Lower lobe of right lung (tissue), 2 donors: ENCODE results near the gene S100A1. TPM values are rescaled to one million over a fixed set of nuclear protein-coding genes. Genes with fewer than 3 reads are reported as not detected.
A peak's percentile ranks its signal among the peaks of the same experiment; 100 is the strongest.
"Not testable (repeated sequence)": the region's sequence is repeated elsewhere in the genome, so short reads cannot be mapped to it uniquely, and the experiment has no call there.

ENCODE experiments used
- ATAC-seq, 2 donors: fragments of 200-7000 bp; cut with Tn5 transposase; one replicate each; pipeline ENCODE4 v1.9.1; 2020 to 2022; ENCODE audit warnings: mild to moderate bottlenecking in 2 of 2, moderate library complexity in 2 of 2
- DNase-seq: peaks from one replicate; pipeline ENCODE4 v3.0.0-alpha.2; 2020
- H3K27ac ChIP-seq: fragments of 200-600 bp; one replicate; pipeline ENCODE4 v1.8.0; 2022
- H3K27me3 ChIP-seq: fragments of 200-600 bp; one replicate; pipeline ENCODE4 v1.8.0; 2022; ENCODE audit warnings: low read depth
- H3K36me3 ChIP-seq: fragments of 200-600 bp; one replicate; pipeline ENCODE4 v1.8.0; 2022; ENCODE audit warnings: mild to moderate bottlenecking
- H3K4me1 ChIP-seq: fragments of 200-600 bp; one replicate; pipeline ENCODE4 v1.8.0; 2022
- H3K4me3 ChIP-seq: fragments of 200-600 bp; one replicate; pipeline ENCODE4 v1.8.0; 2022; ENCODE audit warnings: mild to moderate bottlenecking
- H3K9me3 ChIP-seq: fragments of 200-600 bp; one replicate; pipeline ENCODE4 v1.8.0; 2022
- intact Hi-C: fragments of 100-400 bp; cut with DNase I; formaldehyde crosslinking; loops from one replicate; pipeline ENCODE4 v1.11.0; 2022
- long read RNA-seq: library from polyadenylated mRNA; unstranded; transcript quantifications from one replicate; pipeline ENCODE4 v2.0.0, GENCODE V29; 2021
- total RNA-seq: library from RNA; stranded (reverse); fragmentation: NEBNext Ultra II Directional; extraction: Animal tissue kit (Norgen Biotek cat#: 25700); gene quantifications from one replicate; pipeline ENCODE4 v1.2.1, GENCODE V29; 2021
- TF ChIP-seq, protein P1 (sequence below): fragments of 200-600 bp; IDR thresholded peaks from one replicate; pipeline ENCODE4 v1.8.0; 2022; ENCODE audit warnings: antibody characterized with exemption, mild to moderate bottlenecking
- donor health status: DM: no; HTN: yes; CAD: no; lungs with severe emphysema.

Gene S100A1
- total RNA-seq, result 0.71 TPM
- long read RNA-seq, result 0 reads

GRCh38 chr1:153627715-153628626 is at the start of gene S100A1:
TSS of gene S100A1 (plus strand) at chr1:153628434. CDS start at chr1:153630522, 2,088 bp downstream.
- TF ChIP-seq, protein P1, sequence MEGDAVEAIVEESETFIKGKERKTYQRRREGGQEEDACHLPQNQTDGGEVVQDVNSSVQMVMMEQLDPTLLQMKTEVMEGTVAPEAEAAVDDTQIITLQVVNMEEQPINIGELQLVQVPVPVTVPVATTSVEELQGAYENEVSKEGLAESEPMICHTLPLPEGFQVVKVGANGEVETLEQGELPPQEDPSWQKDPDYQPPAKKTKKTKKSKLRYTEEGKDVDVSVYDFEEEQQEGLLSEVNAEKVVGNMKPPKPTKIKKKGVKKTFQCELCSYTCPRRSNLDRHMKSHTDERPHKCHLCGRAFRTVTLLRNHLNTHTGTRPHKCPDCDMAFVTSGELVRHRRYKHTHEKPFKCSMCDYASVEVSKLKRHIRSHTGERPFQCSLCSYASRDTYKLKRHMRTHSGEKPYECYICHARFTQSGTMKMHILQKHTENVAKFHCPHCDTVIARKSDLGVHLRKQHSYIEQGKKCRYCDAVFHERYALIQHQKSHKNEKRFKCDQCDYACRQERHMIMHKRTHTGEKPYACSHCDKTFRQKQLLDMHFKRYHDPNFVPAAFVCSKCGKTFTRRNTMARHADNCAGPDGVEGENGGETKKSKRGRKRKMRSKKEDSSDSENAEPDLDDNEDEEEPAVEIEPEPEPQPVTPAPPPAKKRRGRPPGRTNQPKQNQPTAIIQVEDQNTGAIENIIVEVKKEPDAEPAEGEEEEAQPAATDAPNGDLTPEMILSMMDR, result no peak
- Histone ChIP-seq H3K36me3 (peaks cover 6% of the 10 kb centered on the region), H3K4me1 (peaks cover 68% of the 10 kb centered on the region), H3K27ac (peak within 1 kb of the TSS; percentile 88), H3K9me3 (no peaks in the 10 kb centered on the region), H3K4me3 (peak within 1 kb of the TSS; percentile 57), H3K27me3 (no peaks in the 10 kb centered on the region)
- DNase-seq (no peak), ATAC-seq (no peak)
- intact Hi-C loops, result no loop called here

GRCh38 chr1:153578490-153578889 is 49.7 kb upstream of the S100A1 start:
- ATAC-seq (no peak), DNase-seq (no peak)
- H3K27ac ChIP-seq, result no peak overlapping the region
- H3K36me3 ChIP-seq, result no peaks in the 10 kb centered on the region
- intact Hi-C loops, result no loop called here
- H3K4me1 ChIP-seq, result peaks cover 5% of the 10 kb centered on the region
- no peak overlapping the region for H3K4me3 ChIP-seq
- TF ChIP-seq, protein P1, result no peak
- H3K9me3 ChIP-seq, result no peaks in the 10 kb centered on the region
- no peaks in the 10 kb centered on the region for H3K27me3 ChIP-seq

DNA sequence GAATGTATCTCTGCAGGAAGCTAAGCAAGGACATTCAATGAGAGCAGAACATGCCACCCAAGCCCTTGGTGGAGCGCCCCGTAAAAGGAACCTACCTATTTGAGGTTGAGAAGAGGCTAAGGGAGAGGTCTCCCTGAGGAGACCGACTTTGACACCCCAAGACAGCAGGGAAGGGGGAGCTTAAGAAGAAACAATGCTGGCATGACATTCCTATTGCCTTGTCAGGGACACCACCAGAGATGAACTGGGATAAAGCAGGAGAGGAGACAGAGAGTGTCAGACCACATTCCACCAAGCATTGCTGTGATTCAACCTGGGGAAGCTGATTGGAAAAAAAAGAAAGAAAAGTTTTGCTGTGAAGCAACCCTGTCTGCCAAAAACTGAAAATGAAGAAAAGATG is 49.3 kb upstream of the S100A1 start:
- no peak overlapping the region for H3K27ac ChIP-seq
- ATAC-seq (no peak), DNase-seq (no peak)
- TF ChIP-seq, protein P1, result no peak
- intact Hi-C loops, result no loop called here
- no peaks in the 10 kb centered on the region for H3K27me3 ChIP-seq
- no peak overlapping the region for H3K4me3 ChIP-seq
- H3K4me1 ChIP-seq, result peaks cover under 1% of the 10 kb centered on the region
- no peaks in the 10 kb centered on the region for H3K36me3 ChIP-seq
- H3K9me3 ChIP-seq, result no peaks in the 10 kb centered on the region

DNA sequence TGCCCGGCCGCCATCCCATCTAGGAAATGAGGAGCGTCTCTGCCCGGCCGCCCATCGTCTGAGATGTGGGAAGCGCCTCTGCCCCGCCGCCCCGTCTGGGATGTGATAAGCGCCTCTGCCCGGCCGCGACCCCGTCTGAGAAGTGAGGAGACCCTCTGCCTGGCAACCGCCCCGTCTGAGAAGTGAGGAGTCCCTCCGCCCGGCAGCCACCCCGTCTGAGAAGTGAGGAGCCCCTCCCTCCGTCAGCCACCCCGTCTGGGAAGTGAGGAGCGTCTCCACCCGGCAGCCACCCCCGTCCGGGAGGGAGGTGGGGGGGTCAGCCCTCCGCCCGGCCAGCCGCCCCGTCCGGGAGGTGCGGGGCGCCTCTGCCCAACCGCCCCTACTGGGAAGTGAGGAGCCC is 45.4 kb upstream of the S100A1 start:
- H3K27me3 ChIP-seq, H3K4me3 ChIP-seq, intact Hi-C loops, H3K36me3 ChIP-seq, H3K9me3 ChIP-seq, DNase-seq, H3K27ac ChIP-seq, ATAC-seq, H3K4me1 ChIP-seq: not testable (repeated sequence)

GRCh38 chr1:153583514-153583913 is 44.7 kb upstream of the S100A1 start:
- H3K36me3 ChIP-seq, intact Hi-C loops, H3K4me1 ChIP-seq, H3K27ac ChIP-seq, DNase-seq, H3K9me3 ChIP-seq, ATAC-seq, H3K4me3 ChIP-seq, H3K27me3 ChIP-seq: not testable (repeated sequence)

DNA sequence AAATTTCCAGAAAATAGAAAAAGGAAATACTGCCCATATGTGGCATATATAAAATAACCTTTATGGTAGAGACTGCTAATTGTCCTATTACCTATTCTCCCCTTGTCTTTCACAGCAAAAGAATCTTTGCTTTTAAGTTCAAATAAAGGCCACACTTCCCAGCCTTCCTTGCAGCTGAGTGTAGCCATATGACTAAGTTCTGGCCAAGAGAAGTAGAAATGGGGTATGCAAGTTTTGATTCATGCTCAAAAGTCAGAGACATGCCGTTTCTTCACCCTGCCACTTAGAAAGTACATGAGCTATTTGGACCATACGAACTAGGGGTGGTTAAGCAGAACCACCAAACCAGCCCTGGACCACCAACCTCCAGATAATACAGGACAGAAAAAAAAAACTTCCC is 44.3 kb upstream of the S100A1 start:
- intact Hi-C loops, result no loop called here
- DNase-seq (no peak), ATAC-seq (no peak)
- Histone ChIP-seq H3K4me3 (no peak overlapping the region), H3K27me3 (no peaks in the 10 kb centered on the region), H3K36me3 (no peaks in the 10 kb centered on the region), H3K4me1 (no peaks in the 10 kb centered on the region), H3K27ac (no peak overlapping the region), H3K9me3 (no peaks in the 10 kb centered on the region)
- TF ChIP-seq, protein P1, result no peak
